ENCODE results near the gene FRAT1. TPM values are rescaled to one million over a fixed set of nuclear protein-coding genes. Genes with fewer than 3 reads are reported as not detected.
"Not testable (repeated sequence)": the region's sequence is repeated elsewhere in the genome, so short reads cannot be mapped to it uniquely, and the experiment has no call there.

Gene FRAT1
- polyA plus RNA-seq, 1 donor: 1.8 TPM

DNA sequence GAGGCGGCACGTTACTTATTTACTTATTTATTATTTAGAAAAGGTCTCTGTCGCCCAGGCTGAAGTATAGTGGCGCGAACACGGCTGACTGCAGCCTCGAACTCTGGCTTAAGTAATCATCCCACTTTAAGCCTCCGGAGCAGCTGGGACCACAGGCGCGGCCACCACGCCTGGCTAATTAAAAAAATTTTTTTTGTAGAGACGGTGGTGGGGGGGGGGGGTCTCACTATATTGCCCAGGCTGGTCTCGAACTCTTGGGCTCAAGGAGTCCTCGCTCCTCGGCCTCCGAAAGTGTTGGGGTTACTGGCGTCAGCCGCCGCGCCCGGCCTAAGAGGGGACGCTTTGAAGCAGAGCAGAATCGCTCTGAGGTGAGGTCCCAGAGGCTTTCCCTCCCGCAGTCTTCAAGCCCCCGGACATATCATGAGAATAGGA, 16.1 kb downstream of the FRAT1 start:
- no peak for DNase-seq

DNA sequence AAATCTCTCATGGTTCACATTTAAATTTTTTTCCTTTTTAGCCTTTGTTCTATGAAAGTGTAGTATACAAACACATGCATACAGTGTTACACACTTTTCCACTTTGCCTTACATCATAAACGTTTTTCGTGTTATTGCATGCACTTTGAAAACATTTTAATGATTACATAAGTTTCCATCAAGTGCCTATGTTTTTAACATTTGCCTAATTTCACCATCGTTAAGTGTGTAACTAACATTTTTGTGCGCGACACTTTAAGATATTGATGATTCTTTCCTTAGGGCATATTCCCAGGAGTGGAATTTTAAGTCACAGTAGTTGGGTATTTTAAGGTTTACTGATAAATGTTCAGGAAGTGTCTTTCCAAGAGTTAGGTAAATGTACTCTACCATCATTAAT, 16.9 kb downstream of the FRAT1 start:
- no peak for DNase-seq

DNA sequence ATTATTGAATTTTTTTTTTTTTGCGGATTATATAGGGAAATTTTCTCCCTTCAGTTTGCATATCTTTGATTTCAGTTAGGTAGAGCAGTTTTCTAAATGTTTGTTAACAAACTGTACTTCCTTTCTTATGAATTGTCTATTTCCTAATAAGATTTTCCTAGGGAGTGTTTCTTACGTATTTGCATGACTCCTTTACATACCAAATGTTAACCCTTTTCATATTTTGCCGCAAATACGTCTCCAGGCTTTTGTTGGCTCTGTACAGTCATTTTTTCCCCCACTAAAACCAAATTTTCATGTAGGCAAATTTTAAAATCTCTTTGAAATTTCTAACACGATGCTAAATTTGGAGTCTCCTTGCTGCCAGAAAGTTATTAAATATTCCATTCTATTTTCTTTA, 17.4 kb downstream of the FRAT1 start:
- DNase-seq: no peak

DNA sequence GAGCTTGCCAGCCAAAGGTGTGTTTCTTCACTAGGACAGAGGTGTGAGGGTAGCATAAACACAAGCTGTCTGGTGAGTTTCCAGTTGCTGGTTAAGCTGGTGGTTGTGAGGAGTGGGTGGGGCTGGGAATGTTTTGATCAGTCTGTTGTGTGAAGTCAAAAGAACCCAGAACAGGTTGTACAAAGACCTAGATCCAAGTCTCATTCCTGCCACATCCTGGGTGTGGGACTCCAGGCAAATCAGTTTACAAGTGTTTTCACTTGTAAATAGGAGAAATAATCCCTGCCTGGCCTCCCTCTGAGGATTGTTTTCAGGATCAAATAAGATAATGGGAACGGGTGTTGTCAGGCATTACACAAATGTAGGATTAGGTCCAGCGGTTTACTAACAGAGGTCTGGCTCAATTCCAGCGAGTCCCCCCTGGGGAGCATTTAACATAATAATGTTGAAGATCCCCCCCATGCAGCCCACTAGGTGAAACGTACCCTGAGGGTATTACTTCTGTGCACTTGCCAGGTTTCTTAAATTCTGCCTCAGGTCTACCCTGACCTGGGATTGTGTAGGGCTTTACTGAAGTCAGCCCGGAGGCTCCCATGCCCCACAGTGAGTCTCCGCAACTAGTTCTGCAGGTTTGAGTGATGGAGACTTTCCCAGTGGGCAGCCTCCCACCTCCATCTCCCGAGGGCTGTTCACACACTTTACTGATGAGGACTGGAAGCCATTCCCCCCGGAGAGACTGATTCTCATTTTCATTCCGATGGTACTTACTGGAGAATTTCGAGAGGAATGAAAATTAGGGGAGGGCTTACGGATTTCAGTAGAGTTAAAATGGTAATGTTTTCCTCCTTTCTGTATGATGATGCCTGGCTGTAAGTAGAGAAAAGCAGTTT, 18.1 kb downstream of the FRAT1 start:
- DNase-seq: no peak

DNA sequence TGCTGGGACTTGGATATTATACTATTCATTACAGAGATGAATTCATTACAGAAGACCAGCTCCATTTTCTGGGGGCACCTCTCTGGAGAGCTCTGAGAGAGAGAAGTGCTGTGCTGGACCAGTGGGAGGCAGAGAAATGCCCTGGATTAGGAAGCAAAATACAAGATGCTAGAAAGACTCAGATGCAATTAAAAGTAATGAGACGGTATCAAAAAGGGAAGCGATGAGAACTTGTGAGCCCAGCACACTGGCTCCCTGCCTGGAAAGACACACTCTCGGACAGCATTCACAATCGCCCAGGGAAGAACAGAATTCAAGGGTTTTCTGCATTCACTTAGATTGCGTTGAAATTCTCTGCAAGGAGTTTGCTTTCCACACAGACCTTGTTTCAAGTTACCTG, 19.0 kb downstream of the FRAT1 start:
- no peak for DNase-seq

DNA sequence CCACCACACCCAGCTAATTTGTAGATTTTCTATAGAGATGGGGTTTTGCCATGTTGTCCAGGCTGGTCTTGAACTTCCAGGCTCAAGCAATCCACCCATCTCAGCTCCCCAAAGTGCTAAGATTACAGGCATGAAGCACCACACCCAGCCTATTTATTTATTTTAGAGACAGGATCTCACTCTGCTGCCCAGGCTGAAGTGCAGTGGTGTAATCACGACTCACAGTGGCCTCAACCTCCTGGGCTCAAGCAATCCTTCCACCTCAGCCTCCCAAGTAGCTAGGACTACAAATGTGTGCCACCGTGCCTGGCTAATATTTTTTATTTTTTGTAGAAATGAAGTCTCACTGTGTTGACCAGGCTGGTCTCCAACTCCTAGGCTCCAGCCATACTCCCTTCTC, 22.3 kb downstream of the FRAT1 start:
- no peak for DNase-seq

DNA sequence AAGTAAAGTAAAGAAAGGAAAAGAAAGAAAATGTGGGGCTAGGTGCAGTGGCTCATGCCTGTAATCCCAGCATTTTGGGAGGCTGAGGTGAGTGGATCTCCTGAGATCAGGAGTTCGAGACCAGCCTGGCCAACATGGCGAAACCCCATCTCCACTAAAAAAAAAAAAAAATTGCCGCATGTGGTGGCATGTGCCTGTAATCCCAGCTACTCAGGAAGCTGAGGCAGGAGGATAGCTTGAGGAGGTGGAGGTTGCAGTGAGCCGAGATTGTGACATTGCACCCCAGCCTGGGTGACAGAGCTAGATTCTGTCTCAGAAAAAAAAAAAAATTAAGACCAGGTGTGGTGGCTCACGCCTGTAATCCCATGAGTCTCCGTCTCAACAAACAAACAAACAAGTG, 24.6 kb downstream of the FRAT1 start:
- not testable (repeated sequence) for DNase-seq

DNA sequence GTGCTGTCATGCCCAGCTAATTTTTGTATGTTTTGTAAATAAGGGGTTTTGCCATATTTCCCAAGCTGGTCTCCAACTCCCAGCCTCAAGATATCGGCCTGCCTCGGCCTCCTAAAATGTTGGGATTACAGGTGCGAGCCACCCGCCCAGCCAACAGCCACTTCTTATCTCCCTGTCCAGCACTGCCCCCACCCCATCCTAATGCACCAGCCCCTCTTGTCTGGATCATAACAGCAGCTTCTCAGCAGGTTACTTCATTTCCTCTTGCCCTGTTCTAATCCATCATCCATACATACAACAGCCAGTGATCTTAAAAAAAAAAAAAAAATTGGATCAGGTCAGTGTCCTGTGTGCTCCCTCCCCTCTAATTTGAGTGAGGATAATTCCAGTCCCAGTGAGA, 28.2 kb downstream of the FRAT1 start:
- no peak for DNase-seq

DNA sequence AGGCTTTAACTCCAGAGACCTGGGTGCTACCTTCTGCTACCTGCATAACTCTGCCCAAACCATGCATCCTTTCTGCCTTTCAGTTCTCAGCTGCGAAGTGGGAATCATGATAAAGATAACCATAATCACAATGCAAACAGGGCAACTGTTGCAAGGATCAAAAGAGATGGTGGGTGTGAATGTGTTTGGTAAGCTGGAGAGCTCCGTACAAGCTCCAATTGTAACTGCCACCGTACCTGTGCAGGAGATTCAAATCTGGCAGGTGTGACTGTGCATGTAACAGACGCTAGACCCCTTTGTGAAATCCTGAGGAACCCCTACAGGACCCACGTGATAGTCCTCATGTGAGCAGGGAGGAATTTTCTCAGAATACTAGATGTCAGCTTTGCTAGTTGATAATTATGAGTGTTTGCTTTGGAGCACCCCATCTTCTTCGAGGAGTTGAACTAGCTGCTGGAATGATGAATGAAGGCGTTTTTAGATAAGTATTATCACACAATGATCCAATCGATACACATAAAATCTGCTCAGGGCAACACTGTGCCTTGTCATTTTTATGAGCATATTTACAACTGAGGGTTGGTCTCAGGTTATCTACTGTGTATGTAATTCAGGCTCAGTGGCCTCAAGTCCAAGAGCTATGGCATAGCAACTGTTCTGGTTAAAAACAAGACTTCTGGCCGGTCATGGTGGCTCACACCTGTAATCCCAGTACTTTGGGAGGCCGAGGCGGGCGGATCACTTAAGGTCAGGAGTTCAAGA, 30.9 kb downstream of the FRAT1 start:
- no peak for DNase-seq

DNA sequence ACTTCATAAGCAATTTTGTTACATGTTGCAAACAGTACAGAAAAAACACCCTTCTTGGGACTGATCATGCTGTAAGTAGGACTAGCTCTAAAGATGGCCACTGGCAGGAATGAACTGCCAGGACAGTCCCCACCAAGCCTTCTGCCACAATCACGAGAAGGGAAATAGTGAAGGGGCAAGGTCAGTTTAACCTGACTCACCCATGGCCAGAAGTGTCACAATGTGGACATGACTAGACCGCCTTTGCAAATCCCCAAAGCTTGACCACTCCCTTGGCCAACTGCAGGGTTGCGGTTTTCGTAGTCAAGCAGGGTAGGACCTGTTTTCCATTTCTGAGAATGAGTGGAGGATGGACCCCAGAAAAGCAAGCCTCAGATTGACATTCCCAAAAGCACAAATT, 34.9 kb downstream of the FRAT1 start:
- DNase-seq: no peak

DNA sequence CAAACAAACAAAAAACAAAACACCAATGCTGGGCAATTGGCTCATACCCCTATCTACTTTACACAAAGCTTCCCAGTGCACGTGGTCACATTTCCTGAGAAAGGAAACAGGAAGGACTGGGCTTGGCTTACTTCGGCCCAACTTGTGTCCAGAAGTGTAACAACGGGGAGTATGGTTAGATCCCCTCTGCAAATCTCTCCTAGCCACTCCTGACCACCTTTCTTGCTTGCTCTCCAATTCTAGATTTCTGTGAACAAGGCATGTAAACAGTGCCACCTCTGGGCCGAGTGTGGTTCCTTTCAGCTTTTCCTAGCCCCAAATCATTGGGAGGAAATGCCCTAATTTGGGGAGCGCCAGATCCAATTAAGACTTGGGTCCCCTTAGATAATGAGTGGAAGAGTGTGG, 36.5 kb downstream of the FRAT1 start:
- DNase-seq: no peak

GRCh38 chr10:97356318-97356914, 37.3 kb downstream of the FRAT1 start:
- no peak for DNase-seq

GRCh38 chr10:97356918-97357317, 37.8 kb downstream of the FRAT1 start:
- DNase-seq: no peak

GRCh38 chr10:97358349-97358748, 39.3 kb downstream of the FRAT1 start:
- DNase-seq: no peak

GRCh38 chr10:97358781-97359180, 39.7 kb downstream of the FRAT1 start:
- DNase-seq: no peak

DNA sequence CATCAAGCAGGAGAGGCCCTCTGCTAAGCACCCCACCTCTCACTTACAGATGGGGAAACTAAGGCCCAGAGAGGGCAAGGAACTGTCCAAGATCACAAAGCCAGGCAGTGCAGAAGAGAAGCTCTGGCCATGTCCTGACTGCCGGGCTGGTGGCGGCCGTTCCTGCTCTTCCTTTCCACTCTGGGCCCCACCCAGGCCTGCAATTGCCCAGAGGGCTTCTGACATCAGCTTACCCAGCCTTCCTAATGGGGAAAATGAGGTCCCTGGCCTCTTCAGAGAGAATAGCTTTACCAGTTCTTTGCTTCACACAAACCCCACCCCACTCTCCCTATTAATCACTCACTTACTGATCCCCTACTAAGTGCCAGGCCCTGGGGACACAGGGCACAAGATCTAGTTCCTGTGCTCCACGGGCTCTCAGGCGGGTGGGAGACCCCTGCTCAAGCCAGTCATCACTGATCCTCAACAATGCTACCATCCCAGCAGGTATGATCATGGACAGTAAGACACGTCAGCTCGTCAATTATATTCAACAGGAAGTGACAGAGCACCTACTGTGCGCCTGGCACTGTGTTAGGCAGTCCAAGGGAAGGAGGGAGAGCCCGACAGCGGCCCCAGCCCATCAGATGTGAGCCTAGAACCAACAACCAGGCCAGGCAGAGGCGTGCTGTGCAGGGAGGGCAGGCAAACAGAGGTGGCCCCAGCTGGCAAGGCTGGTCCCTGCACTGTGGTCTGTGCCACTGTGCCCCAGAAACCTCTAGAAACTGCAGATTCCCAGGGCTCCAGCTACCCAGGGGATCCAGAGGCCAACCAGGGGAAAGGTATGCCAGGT, 41.9 kb downstream of the FRAT1 start:
- no peak for DNase-seq

DNA sequence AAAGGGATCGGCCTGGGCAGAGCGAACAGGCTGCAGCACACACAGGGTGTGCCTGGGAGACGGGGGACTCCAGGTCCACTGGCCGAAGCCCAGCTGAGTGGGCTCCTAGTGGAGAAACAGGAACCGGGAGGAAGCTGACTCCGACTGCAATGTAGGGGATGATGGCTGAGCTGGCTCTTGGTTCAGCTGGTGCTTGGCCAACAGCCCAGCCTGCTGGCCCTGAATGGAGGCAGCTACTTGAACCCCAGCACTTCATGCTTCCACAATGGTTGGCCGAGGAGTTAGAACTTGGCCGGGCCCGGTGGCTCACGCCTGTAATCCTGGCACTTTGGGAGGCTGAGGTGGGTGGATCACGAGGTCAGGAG, 42.4 kb downstream of the FRAT1 start:
- DNase-seq: no peak

DNA sequence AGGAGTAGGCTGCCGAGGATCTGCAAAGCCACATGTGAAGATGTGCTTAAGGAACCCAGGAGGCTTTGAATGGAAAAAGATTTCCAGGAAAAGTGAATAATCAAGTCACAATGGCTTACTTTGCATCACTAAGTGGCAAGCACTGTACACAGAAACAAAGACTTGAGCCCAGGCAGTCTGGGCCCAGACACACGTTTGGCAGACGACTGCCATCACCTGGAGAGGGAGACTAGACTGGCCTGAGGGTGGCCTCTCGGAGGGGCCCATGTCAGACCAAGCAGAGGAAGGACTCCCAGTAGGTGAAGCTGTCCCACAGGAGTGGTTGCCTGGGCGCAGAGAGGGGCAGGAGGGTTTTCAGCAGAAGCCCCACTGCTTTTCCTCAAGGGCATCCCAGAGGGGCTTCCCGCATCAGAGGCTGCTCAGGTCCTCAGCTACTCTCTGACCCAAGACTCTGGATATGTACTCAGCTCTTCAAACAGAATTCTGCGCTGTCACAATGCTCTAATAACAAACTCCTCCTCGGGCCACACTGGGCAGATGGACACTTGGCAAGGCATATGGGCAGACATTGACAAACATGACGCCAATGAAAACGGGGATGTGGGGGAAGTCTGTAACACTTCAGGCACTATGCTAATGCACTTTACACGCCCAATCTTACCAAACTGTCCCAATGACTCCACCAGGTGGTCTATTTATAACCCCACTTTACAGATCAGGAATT, 43.4 kb downstream of the FRAT1 start:
- no peak for DNase-seq

DNA sequence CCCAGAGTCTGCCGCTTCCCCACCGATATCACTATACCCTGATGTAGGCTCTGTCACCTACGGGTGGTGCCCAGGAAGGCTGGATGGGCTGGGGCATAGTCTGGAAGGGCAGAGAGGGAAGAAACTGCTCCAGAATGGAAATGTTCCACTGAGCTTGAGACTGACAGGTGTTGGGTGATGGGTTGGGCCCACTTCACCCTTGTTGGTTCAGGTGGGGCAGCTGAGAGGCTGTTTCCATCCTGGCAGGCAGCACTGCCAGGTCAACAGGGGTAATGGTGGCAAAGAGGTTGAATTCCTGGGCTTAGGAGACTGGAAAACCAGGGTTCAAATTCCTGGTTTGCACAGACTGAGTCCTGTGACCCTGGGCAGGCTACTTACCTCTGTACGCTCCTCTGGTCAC, 44.0 kb downstream of the FRAT1 start:
- DNase-seq: no peak

DNA sequence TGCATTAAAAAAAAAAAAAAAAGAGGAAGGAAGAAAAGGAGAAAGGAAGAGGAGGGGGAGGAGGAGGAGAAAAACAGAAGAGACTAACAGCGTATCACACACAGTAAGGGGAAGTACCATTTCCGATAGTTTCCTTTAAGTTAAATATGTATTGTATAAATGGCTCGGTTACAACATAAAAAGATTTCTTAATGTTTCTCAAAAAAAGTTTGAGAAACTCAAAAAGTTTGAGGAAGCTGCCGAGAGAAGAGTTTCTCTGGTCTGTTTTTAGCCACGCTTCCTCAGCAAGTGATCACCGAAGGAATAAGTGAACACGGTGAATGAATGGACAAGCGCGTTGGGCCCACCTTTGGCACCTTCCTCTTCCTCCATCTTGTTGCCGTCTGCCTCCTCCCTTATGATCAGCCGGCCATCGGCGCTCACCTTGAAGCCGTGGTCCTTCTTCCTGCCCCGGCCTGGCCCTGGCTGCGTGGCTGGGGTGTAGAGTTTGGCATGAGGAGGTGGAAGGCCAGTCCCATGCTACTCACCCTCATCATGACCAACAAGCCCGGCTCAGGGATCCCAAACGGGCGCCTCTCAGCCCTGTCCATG, 46.8 kb downstream of the FRAT1 start:
- DNase-seq: no peak

- no peak for DNase-seq
Observed at GRCh38 chr10:97366572-97366971, 47.5 kb downstream of the FRAT1 start.
